GM23338 (cell line): Measurements from ENCODE around the gene RTL1. TPM values are rescaled to one million over a fixed set of nuclear protein-coding genes. Genes with fewer than 3 reads are reported as not detected.

Experiments used
- ATAC-seq: fragments of 200-7000 bp; cut with Tn5 transposase; 3 replicates; pipeline ENCODE4 v1.9.1; 2020
- DNase-seq: peaks from one replicate; pipeline ENCODE4 v3.0.0-alpha.2; 2015; ENCODE audit warnings: low spot score
- H2AFZ ChIP-seq: fragments of 200-600 bp; sonication (generic); 2 replicates; pipeline ENCODE4 v1.8.0; 2016; ENCODE audit warnings: antibody characterized with exemption, mild to moderate bottlenecking, moderate library complexity
- H3F3A ChIP-seq: fragments of 200-600 bp; sonication (generic); replicated peaks from 2 replicates; pipeline ENCODE4 v1.8.0; 2017; ENCODE audit warnings: antibody characterized with exemption, mixed run types, low read depth
- H3K27ac ChIP-seq: fragments of 200-600 bp; sonication (generic); 2 replicates; pipeline ENCODE4 v1.6.1; 2016; ENCODE audit warnings: low read depth
- H3K27me3 ChIP-seq: fragments of 200-600 bp; sonication (generic); 2 replicates; pipeline ENCODE4 v1.8.0; 2016; ENCODE audit warnings: mild to moderate bottlenecking, mixed run types, moderate library complexity; ENCODE audit not compliant: insufficient read depth
- H3K36me3 ChIP-seq: fragments of 200-600 bp; sonication (generic); 2 replicates; pipeline ENCODE4 v1.8.0; 2016; ENCODE audit warnings: mild to moderate bottlenecking; ENCODE audit not compliant: insufficient read depth
- H3K4me1 ChIP-seq: fragments of 200-600 bp; sonication (generic); 2 replicates; pipeline ENCODE4 v1.8.0; 2016; ENCODE audit warnings: mild to moderate bottlenecking, moderate library complexity; ENCODE audit not compliant: insufficient read depth
- H3K4me2 ChIP-seq: fragments of 200-600 bp; sonication (generic); 2 replicates; pipeline ENCODE4 v1.7.1; 2017; ENCODE audit warnings: mixed run types
- H3K4me3 ChIP-seq: fragments of 200-600 bp; sonication (generic); 2 replicates; pipeline ENCODE4 v1.6.1; 2016; ENCODE audit warnings: mixed run types
- H3K79me2 ChIP-seq: fragments of 200-600 bp; sonication (generic); replicated peaks from 2 replicates; pipeline ENCODE4 v1.8.0; 2017; ENCODE audit warnings: mild to moderate bottlenecking; ENCODE audit not compliant: insufficient read depth
- H3K9me2 ChIP-seq: fragments of 200-600 bp; sonication (generic); 2 replicates; pipeline ENCODE4 v1.8.0; 2017; ENCODE audit not compliant: insufficient read depth
- H4K20me1 ChIP-seq: fragments of 200-600 bp; sonication (generic); replicated peaks from 2 replicates; pipeline ENCODE4 v1.8.0; 2017; ENCODE audit warnings: mild to moderate bottlenecking; ENCODE audit not compliant: insufficient read depth
- H3K27ac Mint-ChIP-seq: 2 replicates; pipeline ENCODE4 v1.8.0; 2020; ENCODE audit warnings: inconsistent platforms, mild to moderate bottlenecking, moderate library complexity, mixed read lengths
- H3K27me3 Mint-ChIP-seq: 3 replicates; pipeline ENCODE4 v1.8.0; 2022; ENCODE audit warnings: low read depth, mild to moderate bottlenecking, moderate library complexity, mixed read lengths, inconsistent platforms; ENCODE audit not compliant: insufficient read depth, poor library complexity
- H3K36me3 Mint-ChIP-seq: 3 replicates; pipeline ENCODE4 v1.8.0; 2021; ENCODE audit warnings: low read depth, mild to moderate bottlenecking, inconsistent platforms, moderate library complexity, mixed read lengths
- H3K4me1 Mint-ChIP-seq: 3 replicates; pipeline ENCODE4 v1.8.0; 2020; ENCODE audit warnings: mild to moderate bottlenecking, inconsistent platforms, mixed read lengths
- H3K4me3 Mint-ChIP-seq: 3 replicates; pipeline ENCODE4 v1.8.0; 2021; ENCODE audit warnings: moderate library complexity, mild to moderate bottlenecking, inconsistent platforms, mixed read lengths
- H3K9me3 Mint-ChIP-seq: 3 replicates; pipeline ENCODE4 v1.8.0; 2020; ENCODE audit warnings: moderate library complexity, mild to moderate bottlenecking, inconsistent platforms, mixed read lengths
- CREB1 ChIP-seq: fragments of 250-450 bp; sonication (Bioruptor Pico); IDR thresholded peaks from 2 replicates; pipeline ENCODE4 v1.5.0; 2020; ENCODE audit warnings: low read depth, mild to moderate bottlenecking, moderate library complexity
- EZH2 ChIP-seq: fragments of 200-600 bp; sonication (generic); IDR thresholded peaks from one replicate; pipeline ENCODE4 v1.8.0; 2017; ENCODE audit warnings: antibody characterized with exemption, mild to moderate bottlenecking, low read depth; ENCODE audit not compliant: unreplicated experiment
- EZH2phosphoT487 ChIP-seq: fragments of 200-600 bp; sonication (generic); IDR thresholded peaks from one replicate; pipeline ENCODE4 v1.8.1; 2018; ENCODE audit warnings: antibody characterized with exemption; ENCODE audit not compliant: unreplicated experiment
- JUNB ChIP-seq: IDR thresholded peaks from one replicate; pipeline ENCODE4 v1.6.1; 2016; ENCODE audit warnings: antibody characterized with exemption; ENCODE audit not compliant: unreplicated experiment
- NANOG ChIP-seq: IDR thresholded peaks from 2 replicates; pipeline ENCODE4 v1.6.1; 2016; ENCODE audit warnings: antibody characterized with exemption, borderline replicate concordance
- POLR2AphosphoS5 ChIP-seq: IDR thresholded peaks from 2 replicates; pipeline ENCODE4 v1.6.1; 2016; ENCODE audit warnings: antibody characterized with exemption, low read depth
- STAT1 ChIP-seq: IDR thresholded peaks from one replicate; pipeline ENCODE4 v1.6.1; 2016; ENCODE audit warnings: antibody characterized with exemption; ENCODE audit not compliant: unreplicated experiment
- ZNF114 ChIP-seq: fragments of 250-450 bp; sonication (Bioruptor Pico); IDR thresholded peaks from 2 replicates; pipeline ENCODE4 v1.5.0; 2020; ENCODE audit warnings: mild to moderate bottlenecking, moderate library complexity
- ZNF331 ChIP-seq: fragments of 250-450 bp; sonication (Bioruptor Pico); IDR thresholded peaks from 2 replicates; pipeline ENCODE4 v1.5.0; 2020; ENCODE audit warnings: low read depth, mild to moderate bottlenecking, moderate library complexity
- polyA plus RNA-seq: library from polyadenylated mRNA; unstranded; fragments of >200 nt; fragmentation: Nextera tagmentation; extraction: Ambion mirVana; gene quantifications from 2 replicates; pipeline ENCODE4 v1.2.1, GENCODE V29; 2016
- total RNA-seq: library from RNA; depleted of rRNA; stranded (reverse); fragments of >200 nt; shearing (Covaris generic); gene quantifications from 2 replicates; pipeline ENCODE4 v1.2.3, GENCODE V29; 2014
- TF ChIP-seq, protein P1 (sequence below): fragments of 250-450 bp; sonication (Bioruptor Pico); IDR thresholded peaks from 2 replicates; pipeline ENCODE4 v1.5.0; 2020; ENCODE audit warnings: mild to moderate bottlenecking, moderate library complexity
- TF ChIP-seq, protein P2 (sequence below): IDR thresholded peaks from one replicate; pipeline ENCODE4 v1.6.1; 2018; ENCODE audit warnings: antibody characterized with exemption; ENCODE audit not compliant: unreplicated experiment
- TF ChIP-seq, protein P3 (sequence below): IDR thresholded peaks from 2 replicates; pipeline ENCODE4 v1.6.1; 2016; ENCODE audit warnings: antibody characterized with exemption
- TF ChIP-seq, protein P4 (sequence below), 2 experiments: fragments of 200-600 bp in 1 of 2; sonication (generic) in 1 of 2; conservative IDR thresholded peaks; 2 replicates each; pipeline versions ENCODE4 v1.5.1 to v1.6.1; 2016 to 2017; ENCODE audit warnings: antibody characterized with exemption in 2 of 2, low read depth in 2 of 2, mild to moderate bottlenecking in 2 of 2, moderate library complexity in 1 of 2

Gene RTL1
- total and polyA plus RNA-seq, 2 experiments from 2014 or later, result not detected

DNA sequence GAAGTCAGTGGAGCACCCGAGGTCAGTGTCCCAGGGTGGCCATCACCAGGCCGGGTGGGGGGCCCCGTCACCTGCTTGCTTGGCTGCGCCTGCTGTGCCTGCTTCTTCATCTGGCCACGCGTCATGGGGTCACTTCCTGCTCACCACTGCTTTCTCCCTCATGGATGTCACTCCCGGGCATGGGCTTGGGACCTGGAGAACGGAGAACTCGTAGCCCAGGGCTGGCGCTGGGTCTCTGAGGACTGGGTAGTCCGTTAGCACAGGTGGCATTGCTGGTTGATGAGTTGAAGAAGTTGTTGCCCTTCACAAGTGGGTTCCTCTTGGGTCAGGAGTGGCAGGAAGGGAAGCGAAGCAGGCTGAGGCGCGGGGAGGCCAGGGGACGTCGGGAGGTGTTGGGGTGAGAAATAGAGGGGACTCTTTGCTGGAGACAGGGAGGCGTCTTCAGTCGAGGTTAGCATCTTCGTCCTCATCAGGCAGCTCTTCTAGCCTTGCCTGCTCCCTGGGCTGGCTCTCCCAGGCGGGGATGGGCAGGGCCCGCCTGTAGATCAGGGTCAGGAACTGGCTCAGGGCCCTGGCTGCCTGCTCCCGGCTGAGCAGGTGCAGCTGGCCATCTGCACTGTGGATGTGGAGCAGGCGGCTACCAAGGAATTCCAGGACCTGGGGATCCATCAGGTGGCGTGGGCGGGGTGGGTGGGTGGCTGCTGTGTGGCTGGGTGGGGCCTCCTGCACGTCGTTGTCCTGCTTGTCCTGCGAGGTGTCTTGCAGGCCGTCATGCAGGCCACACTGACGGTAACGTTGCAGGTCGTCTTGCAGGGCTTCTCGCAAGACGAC is 23.0 kb downstream of the RTL1 start:
- H3K4me3 ChIP-seq, result no peak overlapping the region
- H3K9me2 ChIP-seq, result peaks cover 4% of the 10 kb centered on the region
- Mint-ChIP-seq H3K4me1 (no peaks in the 10 kb centered on the region; the same call in 2 of the 3 replicates), H3K4me3 (no peak overlapping the region), H3K9me3 (peaks cover 20% of the 10 kb centered on the region), H3K27me3 (peaks cover 10% of the 10 kb centered on the region), H3K36me3 (peaks cover 2% of the 10 kb centered on the region; the same call in 2 of the 3 replicates), H3K27ac (no peak overlapping the region)
- no peak overlapping the region for H3K4me2 ChIP-seq
- H3K4me1 ChIP-seq, result no peaks in the 10 kb centered on the region
- no peak overlapping the region for H3K27ac ChIP-seq
- H3K27me3 ChIP-seq, result no peaks in the 10 kb centered on the region
- no peak for TF ChIP-seq STAT1
- TF ChIP-seq JUNB, result no peak
- TF ChIP-seq, protein P1, sequence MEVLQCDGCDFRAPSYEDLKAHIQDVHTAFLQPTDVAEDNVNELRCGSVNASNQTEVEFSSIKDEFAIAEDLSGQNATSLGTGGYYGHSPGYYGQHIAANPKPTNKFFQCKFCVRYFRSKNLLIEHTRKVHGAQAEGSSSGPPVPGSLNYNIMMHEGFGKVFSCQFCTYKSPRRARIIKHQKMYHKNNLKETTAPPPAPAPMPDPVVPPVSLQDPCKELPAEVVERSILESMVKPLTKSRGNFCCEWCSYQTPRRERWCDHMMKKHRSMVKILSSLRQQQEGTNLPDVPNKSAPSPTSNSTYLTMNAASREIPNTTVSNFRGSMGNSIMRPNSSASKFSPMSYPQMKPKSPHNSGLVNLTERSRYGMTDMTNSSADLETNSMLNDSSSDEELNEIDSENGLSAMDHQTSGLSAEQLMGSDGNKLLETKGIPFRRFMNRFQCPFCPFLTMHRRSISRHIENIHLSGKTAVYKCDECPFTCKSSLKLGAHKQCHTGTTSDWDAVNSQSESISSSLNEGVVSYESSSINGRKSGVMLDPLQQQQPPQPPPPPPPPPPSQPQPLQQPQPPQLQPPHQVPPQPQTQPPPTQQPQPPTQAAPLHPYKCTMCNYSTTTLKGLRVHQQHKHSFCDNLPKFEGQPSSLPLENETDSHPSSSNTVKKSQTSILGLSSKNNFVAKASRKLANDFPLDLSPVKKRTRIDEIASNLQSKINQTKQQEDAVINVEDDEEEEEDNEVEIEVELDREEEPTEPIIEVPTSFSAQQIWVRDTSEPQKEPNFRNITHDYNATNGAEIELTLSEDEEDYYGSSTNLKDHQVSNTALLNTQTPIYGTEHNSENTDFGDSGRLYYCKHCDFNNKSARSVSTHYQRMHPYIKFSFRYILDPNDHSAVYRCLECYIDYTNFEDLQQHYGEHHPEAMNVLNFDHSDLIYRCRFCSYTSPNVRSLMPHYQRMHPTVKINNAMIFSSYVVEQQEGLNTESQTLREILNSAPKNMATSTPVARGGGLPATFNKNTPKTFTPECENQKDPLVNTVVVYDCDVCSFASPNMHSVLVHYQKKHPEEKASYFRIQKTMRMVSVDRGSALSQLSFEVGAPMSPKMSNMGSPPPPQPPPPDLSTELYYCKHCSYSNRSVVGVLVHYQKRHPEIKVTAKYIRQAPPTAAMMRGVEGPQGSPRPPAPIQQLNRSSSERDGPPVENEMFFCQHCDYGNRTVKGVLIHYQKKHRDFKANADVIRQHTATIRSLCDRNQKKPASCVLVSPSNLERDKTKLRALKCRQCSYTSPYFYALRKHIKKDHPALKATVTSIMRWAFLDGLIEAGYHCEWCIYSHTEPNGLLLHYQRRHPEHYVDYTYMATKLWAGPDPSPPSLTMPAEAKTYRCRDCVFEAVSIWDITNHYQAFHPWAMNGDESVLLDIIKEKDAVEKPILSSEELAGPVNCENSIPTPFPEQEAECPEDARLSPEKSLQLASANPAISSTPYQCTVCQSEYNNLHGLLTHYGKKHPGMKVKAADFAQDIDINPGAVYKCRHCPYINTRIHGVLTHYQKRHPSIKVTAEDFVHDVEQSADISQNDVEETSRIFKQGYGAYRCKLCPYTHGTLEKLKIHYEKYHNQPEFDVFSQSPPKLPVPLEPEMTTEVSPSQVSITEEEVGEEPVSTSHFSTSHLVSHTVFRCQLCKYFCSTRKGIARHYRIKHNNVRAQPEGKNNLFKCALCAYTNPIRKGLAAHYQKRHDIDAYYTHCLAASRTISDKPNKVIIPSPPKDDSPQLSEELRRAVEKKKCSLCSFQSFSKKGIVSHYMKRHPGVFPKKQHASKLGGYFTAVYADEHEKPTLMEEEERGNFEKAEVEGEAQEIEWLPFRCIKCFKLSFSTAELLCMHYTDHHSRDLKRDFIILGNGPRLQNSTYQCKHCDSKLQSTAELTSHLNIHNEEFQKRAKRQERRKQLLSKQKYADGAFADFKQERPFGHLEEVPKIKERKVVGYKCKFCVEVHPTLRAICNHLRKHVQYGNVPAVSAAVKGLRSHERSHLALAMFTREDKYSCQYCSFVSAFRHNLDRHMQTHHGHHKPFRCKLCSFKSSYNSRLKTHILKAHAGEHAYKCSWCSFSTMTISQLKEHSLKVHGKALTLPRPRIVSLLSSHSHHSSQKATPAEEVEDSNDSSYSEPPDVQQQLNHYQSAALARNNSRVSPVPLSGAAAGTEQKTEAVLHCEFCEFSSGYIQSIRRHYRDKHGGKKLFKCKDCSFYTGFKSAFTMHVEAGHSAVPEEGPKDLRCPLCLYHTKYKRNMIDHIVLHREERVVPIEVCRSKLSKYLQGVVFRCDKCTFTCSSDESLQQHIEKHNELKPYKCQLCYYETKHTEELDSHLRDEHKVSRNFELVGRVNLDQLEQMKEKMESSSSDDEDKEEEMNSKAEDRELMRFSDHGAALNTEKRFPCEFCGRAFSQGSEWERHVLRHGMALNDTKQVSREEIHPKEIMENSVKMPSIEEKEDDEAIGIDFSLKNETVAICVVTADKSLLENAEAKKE (CRISPR knock-in tag), result no peak
- TF ChIP-seq, protein P2, sequence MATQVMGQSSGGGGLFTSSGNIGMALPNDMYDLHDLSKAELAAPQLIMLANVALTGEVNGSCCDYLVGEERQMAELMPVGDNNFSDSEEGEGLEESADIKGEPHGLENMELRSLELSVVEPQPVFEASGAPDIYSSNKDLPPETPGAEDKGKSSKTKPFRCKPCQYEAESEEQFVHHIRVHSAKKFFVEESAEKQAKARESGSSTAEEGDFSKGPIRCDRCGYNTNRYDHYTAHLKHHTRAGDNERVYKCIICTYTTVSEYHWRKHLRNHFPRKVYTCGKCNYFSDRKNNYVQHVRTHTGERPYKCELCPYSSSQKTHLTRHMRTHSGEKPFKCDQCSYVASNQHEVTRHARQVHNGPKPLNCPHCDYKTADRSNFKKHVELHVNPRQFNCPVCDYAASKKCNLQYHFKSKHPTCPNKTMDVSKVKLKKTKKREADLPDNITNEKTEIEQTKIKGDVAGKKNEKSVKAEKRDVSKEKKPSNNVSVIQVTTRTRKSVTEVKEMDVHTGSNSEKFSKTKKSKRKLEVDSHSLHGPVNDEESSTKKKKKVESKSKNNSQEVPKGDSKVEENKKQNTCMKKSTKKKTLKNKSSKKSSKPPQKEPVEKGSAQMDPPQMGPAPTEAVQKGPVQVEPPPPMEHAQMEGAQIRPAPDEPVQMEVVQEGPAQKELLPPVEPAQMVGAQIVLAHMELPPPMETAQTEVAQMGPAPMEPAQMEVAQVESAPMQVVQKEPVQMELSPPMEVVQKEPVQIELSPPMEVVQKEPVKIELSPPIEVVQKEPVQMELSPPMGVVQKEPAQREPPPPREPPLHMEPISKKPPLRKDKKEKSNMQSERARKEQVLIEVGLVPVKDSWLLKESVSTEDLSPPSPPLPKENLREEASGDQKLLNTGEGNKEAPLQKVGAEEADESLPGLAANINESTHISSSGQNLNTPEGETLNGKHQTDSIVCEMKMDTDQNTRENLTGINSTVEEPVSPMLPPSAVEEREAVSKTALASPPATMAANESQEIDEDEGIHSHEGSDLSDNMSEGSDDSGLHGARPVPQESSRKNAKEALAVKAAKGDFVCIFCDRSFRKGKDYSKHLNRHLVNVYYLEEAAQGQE, result no peak
- no peak for TF ChIP-seq POLR2AphosphoS5
- TF ChIP-seq EZH2, result no peak
- no peak for TF ChIP-seq ZNF114 (CRISPR knock-in tag)
- no peak for TF ChIP-seq NANOG
- TF ChIP-seq ZNF331 (CRISPR knock-in tag), result no peak
- TF ChIP-seq EZH2phosphoT487, result no peak
- TF ChIP-seq, protein P3, sequence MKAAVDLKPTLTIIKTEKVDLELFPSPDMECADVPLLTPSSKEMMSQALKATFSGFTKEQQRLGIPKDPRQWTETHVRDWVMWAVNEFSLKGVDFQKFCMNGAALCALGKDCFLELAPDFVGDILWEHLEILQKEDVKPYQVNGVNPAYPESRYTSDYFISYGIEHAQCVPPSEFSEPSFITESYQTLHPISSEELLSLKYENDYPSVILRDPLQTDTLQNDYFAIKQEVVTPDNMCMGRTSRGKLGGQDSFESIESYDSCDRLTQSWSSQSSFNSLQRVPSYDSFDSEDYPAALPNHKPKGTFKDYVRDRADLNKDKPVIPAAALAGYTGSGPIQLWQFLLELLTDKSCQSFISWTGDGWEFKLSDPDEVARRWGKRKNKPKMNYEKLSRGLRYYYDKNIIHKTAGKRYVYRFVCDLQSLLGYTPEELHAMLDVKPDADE, result no peak
- no peak for TF ChIP-seq CREB1 (CRISPR knock-in tag)
- TF ChIP-seq, protein P4, sequence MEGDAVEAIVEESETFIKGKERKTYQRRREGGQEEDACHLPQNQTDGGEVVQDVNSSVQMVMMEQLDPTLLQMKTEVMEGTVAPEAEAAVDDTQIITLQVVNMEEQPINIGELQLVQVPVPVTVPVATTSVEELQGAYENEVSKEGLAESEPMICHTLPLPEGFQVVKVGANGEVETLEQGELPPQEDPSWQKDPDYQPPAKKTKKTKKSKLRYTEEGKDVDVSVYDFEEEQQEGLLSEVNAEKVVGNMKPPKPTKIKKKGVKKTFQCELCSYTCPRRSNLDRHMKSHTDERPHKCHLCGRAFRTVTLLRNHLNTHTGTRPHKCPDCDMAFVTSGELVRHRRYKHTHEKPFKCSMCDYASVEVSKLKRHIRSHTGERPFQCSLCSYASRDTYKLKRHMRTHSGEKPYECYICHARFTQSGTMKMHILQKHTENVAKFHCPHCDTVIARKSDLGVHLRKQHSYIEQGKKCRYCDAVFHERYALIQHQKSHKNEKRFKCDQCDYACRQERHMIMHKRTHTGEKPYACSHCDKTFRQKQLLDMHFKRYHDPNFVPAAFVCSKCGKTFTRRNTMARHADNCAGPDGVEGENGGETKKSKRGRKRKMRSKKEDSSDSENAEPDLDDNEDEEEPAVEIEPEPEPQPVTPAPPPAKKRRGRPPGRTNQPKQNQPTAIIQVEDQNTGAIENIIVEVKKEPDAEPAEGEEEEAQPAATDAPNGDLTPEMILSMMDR (conservative IDR thresholded peaks at IDR 0.05; ENCODE audit: low read depth in 2 of 2), result no peak
- ATAC-seq (no peak), DNase-seq (no peak)
- no peaks in the 10 kb centered on the region for H4K20me1 ChIP-seq
- no peaks in the 10 kb centered on the region for H3K36me3 ChIP-seq
- no peaks in the 10 kb centered on the region for H3K79me2 ChIP-seq
- no peak overlapping the region for H2AFZ ChIP-seq
- no peaks in the 10 kb centered on the region for H3F3A ChIP-seq
